ENCODE results near the gene CHCHD6. TPM values are rescaled to one million over a fixed set of nuclear protein-coding genes. Genes with fewer than 3 reads are reported as not detected.

Gene CHCHD6
- total RNA-seq, 1 donor from 2014 or later: 31.0 TPM

GRCh38 chr3:126986001-126986400, 282.0 kb downstream of the CHCHD6 start:
- Mint-ChIP-seq H3K4me3 (peak overlapping the region; percentile 37), H3K4me1 (peaks cover 22% of the 10 kb centered on the region), H3K27ac (no peak overlapping the region), H3K36me3 (no peaks in the 10 kb centered on the region), H3K9me3 (no peaks in the 10 kb centered on the region), H3K27me3 (ENCODE audit: low read depth) (peaks cover 14% of the 10 kb centered on the region)
- TF ChIP-seq CTCF (IDR thresholded peaks at IDR 0.05; ENCODE audit: unreplicated experiment): no peak
- no peak for DNase-seq (ENCODE audit: low spot score in 2 of 2, unreplicated experiment in 2 of 2)

- Mint-ChIP-seq H3K9me3 (no peaks in the 10 kb centered on the region), H3K27me3 (ENCODE audit: low read depth) (peaks cover 3% of the 10 kb centered on the region), H3K4me3 (no peak overlapping the region), H3K36me3 (no peaks in the 10 kb centered on the region), H3K27ac (no peak overlapping the region), H3K4me1 (peaks cover 19% of the 10 kb centered on the region)
- TF ChIP-seq CTCF (IDR thresholded peaks at IDR 0.05; ENCODE audit: unreplicated experiment): no peak
- DNase-seq (ENCODE audit: low spot score in 2 of 2, unreplicated experiment in 2 of 2): no peak
These were observed 283.1 kb downstream of the CHCHD6 start for GRCh38 chr3:126987129-126987528.

- H3K36me3 Mint-ChIP-seq: no peaks in the 10 kb centered on the region
- no peak overlapping the region for H3K27ac Mint-ChIP-seq
- TF ChIP-seq CTCF (IDR thresholded peaks at IDR 0.05; ENCODE audit: unreplicated experiment): no peak
- H3K9me3 Mint-ChIP-seq: no peaks in the 10 kb centered on the region
- H3K4me3 Mint-ChIP-seq: no peak overlapping the region
- no peaks in the 10 kb centered on the region for H3K27me3 Mint-ChIP-seq (ENCODE audit: low read depth)
- DNase-seq (ENCODE audit: low spot score in 2 of 2, unreplicated experiment in 2 of 2): no peak
- peaks cover 19% of the 10 kb centered on the region for H3K4me1 Mint-ChIP-seq
These were observed 283.6 kb downstream of the CHCHD6 start for GRCh38 chr3:126987596-126987995.

- no peak for DNase-seq (ENCODE audit: low spot score in 2 of 2, unreplicated experiment in 2 of 2)
- Mint-ChIP-seq H3K27ac (no peak overlapping the region), H3K36me3 (no peaks in the 10 kb centered on the region), H3K27me3 (ENCODE audit: low read depth) (no peaks in the 10 kb centered on the region), H3K4me3 (no peak overlapping the region), H3K4me1 (peaks cover 19% of the 10 kb centered on the region), H3K9me3 (no peaks in the 10 kb centered on the region)
- TF ChIP-seq CTCF (IDR thresholded peaks at IDR 0.05; ENCODE audit: unreplicated experiment): no peak
These were observed 284.5 kb downstream of the CHCHD6 start for GRCh38 chr3:126988451-126989021.

- peaks cover 17% of the 10 kb centered on the region for H3K4me1 Mint-ChIP-seq
- H3K27me3 Mint-ChIP-seq (ENCODE audit: low read depth): no peaks in the 10 kb centered on the region
- no peak overlapping the region for H3K27ac Mint-ChIP-seq
- TF ChIP-seq CTCF (IDR thresholded peaks at IDR 0.05; ENCODE audit: unreplicated experiment): no peak
- H3K4me3 Mint-ChIP-seq: no peak overlapping the region
- no peaks in the 10 kb centered on the region for H3K36me3 Mint-ChIP-seq
- H3K9me3 Mint-ChIP-seq: no peaks in the 10 kb centered on the region
- no peak for DNase-seq (ENCODE audit: low spot score in 2 of 2, unreplicated experiment in 2 of 2)
These were observed 285.4 kb downstream of the CHCHD6 start for GRCh38 chr3:126989316-126990023.
